Jurkat, Clone E6-1 (cell line): Measurements from ENCODE around the gene ATXN7.

Source experiments
- DNase-seq: peaks from one replicate; pipeline ENCODE4 v3.0.0-alpha.2; 2011; ENCODE audit warnings: low read depth, low spot score
- H3K4me3 ChIP-seq: 2 replicates; pipeline ENCODE4 v1.5.1; 2011; ENCODE audit warnings: mild to moderate bottlenecking, low read length, control low read depth, moderate library complexity

Gene ATXN7

GRCh38 chr3:63896332-63897030 lies 32.8 kb downstream of the ATXN7 start:
- DNase-seq: no peak
- no peak overlapping the region for H3K4me3 ChIP-seq

- no peak overlapping the region for H3K4me3 ChIP-seq
- no peak for DNase-seq
Measured at GRCh38 chr3:63900010-63900409, 36.3 kb downstream of the ATXN7 start.

GRCh38 chr3:63900459-63900858 lies 36.8 kb downstream of the ATXN7 start:
- DNase-seq: peak; percentile 44
- no peak overlapping the region for H3K4me3 ChIP-seq

- no peak overlapping the region for H3K4me3 ChIP-seq
- no peak for DNase-seq
Measured at GRCh38 chr3:63905731-63906620, 42.3 kb downstream of the ATXN7 start.

- no peak for DNase-seq
Measured at GRCh38 chr3:63908081-63908736, 44.5 kb downstream of the ATXN7 start.

GRCh38 chr3:63908776-63909175 lies 45.1 kb downstream of the ATXN7 start:
- no peak for DNase-seq
- no peak overlapping the region for H3K4me3 ChIP-seq

More at GRCh38 chr3:63908081-63908736, 44.5 kb downstream of the ATXN7 start:
- H3K4me3 ChIP-seq: no peak overlapping the region

GRCh38 chr3:63909431-63909830 lies 45.8 kb downstream of the ATXN7 start:
- H3K4me3 ChIP-seq: no peak overlapping the region
- DNase-seq: no peak

- no peak overlapping the region for H3K4me3 ChIP-seq
- no peak for DNase-seq
Measured at GRCh38 chr3:63910001-63910400, 46.3 kb downstream of the ATXN7 start.

GRCh38 chr3:63910891-63911290 lies 47.2 kb downstream of the ATXN7 start:
- no peak overlapping the region for H3K4me3 ChIP-seq
- peak; percentile 67 for DNase-seq

- DNase-seq: peak; percentile 26
Measured at GRCh38 chr3:63911509-63911872, 47.8 kb downstream of the ATXN7 start.

GRCh38 chr3:63911873-63912767 lies 48.5 kb downstream of the ATXN7 start, which contains the start of gene SCAANT1:
Gene SCAANT1 (minus strand): TSS chr3:63912383.
- H3K4me3 ChIP-seq: peak within 1 kb of the TSS; percentile 60
- DNase-seq: peak; percentile 73

More at GRCh38 chr3:63911509-63911872, 47.8 kb downstream of the ATXN7 start:
- peak overlapping the region; percentile 55 for H3K4me3 ChIP-seq

GRCh38 chr3:63912768-63913588 lies 49.3 kb downstream of the ATXN7 start:
- DNase-seq: peak; percentile 12
- H3K4me3 ChIP-seq: peak overlapping the region; percentile 60

- no peak for DNase-seq
- no peak overlapping the region for H3K4me3 ChIP-seq
Measured at GRCh38 chr3:63914312-63914711, 50.6 kb downstream of the ATXN7 start.

- no peak overlapping the region for H3K4me3 ChIP-seq
- no peak for DNase-seq
Measured at GRCh38 chr3:63918321-63918720, 54.7 kb downstream of the ATXN7 start.

GRCh38 chr3:63920001-63920400 lies 56.3 kb downstream of the ATXN7 start:
- no peak overlapping the region for H3K4me3 ChIP-seq
- no peak for DNase-seq

- no peak for DNase-seq
- no peak overlapping the region for H3K4me3 ChIP-seq
Measured at GRCh38 chr3:63921741-63922482, 58.2 kb downstream of the ATXN7 start.

GRCh38 chr3:63922491-63923199 lies 59.0 kb downstream of the ATXN7 start:
- DNase-seq: no peak
- no peak overlapping the region for H3K4me3 ChIP-seq
